Activated naive CD8-positive, alpha-beta T cell treated with anti-CD3 and anti-CD28 coated beads, Interleukin-2, amount 10 ng/mL, durations not matched to agents 7 days and 5 days (primary cell): ENCODE results near the gene XXYLT1. TPM values are rescaled to one million over a fixed set of nuclear protein-coding genes. Genes with fewer than 3 reads are reported as not detected.

Experiments used
- ATAC-seq: fragments of 150-1000 bp; cut with Tn5 transposase; one replicate; pipeline ENCODE4 v1.10.0; 2021; ENCODE audit warnings: low read depth, moderate library complexity
- POLR2A ChIA-PET: fragments of 350-600 bp; sonication (Branson Sonifier 250); formaldehyde crosslinking; loops from one replicate; lab custom pipeline; 2021; ENCODE audit warnings: antibody characterized with exemption; lab: Charles Lee
- DNase-seq: peaks from one replicate; pipeline ENCODE4 v3.0.0; 2021
- H3K27ac Mint-ChIP-seq: one replicate; pipeline ENCODE4 v1.8.0; 2022; ENCODE audit warnings: mild to moderate bottlenecking, mixed read lengths
- H3K27me3 Mint-ChIP-seq: one replicate; pipeline ENCODE4 v1.8.0; 2022; ENCODE audit warnings: mild to moderate bottlenecking, moderate library complexity, mixed read lengths
- H3K36me3 Mint-ChIP-seq: one replicate; pipeline ENCODE4 v1.8.0; 2021; ENCODE audit warnings: mild to moderate bottlenecking, mixed read lengths
- H3K4me1 Mint-ChIP-seq: one replicate; pipeline ENCODE4 v1.8.0; 2021; ENCODE audit warnings: mixed read lengths
- H3K4me3 Mint-ChIP-seq: one replicate; pipeline ENCODE4 v1.8.0; 2022; ENCODE audit warnings: mild to moderate bottlenecking, moderate library complexity, mixed read lengths
- H3K9me3 Mint-ChIP-seq: one replicate; pipeline ENCODE4 v1.8.0; 2021; ENCODE audit warnings: mixed read lengths
- total RNA-seq, 2 experiments: library from RNA; stranded (reverse); gene quantifications; one replicate each; pipeline ENCODE4 v1.2.3, GENCODE V29; 2021

Gene XXYLT1
- total RNA-seq, 2 experiments from 2014 or later = 6.8 to 8.3 TPM

DNA sequence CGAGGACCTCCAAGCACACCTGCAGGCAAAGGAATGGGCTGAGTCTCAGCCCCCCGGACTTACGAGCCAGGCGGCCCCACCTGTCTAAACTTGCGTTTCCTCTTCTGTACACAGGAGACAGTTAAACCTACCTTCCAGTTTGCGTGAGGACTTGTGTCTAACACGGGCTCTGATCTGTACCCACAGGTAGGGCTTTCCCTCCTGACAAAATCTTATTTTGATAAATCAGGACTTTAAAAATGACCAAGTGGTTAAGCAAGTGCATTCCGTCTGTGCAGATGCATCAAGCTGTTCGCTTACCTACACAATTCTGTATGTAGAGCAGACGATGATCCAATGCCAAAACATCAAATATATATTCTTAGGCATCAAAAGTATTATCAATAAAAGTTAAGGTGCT lies 238.0 kb downstream of the XXYLT1 start:
- no peak for DNase-seq
- Mint-ChIP-seq H3K27ac (no peak overlapping the region), H3K27me3 (peaks cover 9% of the 10 kb centered on the region), H3K9me3 (no peaks in the 10 kb centered on the region), H3K36me3 (no peaks in the 10 kb centered on the region), H3K4me3 (no peak overlapping the region), H3K4me1 (no peaks in the 10 kb centered on the region)
- no peak for ATAC-seq
- POLR2A ChIA-PET = no interaction called here

- Mint-ChIP-seq H3K4me1 (no peaks in the 10 kb centered on the region), H3K4me3 (no peak overlapping the region), H3K27ac (no peak overlapping the region), H3K27me3 (peaks cover 3% of the 10 kb centered on the region), H3K9me3 (no peaks in the 10 kb centered on the region), H3K36me3 (no peaks in the 10 kb centered on the region)
- ATAC-seq (no peak), DNase-seq (no peak)
- POLR2A ChIA-PET = no interaction called here
These were observed 238.7 kb downstream of the XXYLT1 start for GRCh38 chr3:195032106-195032759.

DNA sequence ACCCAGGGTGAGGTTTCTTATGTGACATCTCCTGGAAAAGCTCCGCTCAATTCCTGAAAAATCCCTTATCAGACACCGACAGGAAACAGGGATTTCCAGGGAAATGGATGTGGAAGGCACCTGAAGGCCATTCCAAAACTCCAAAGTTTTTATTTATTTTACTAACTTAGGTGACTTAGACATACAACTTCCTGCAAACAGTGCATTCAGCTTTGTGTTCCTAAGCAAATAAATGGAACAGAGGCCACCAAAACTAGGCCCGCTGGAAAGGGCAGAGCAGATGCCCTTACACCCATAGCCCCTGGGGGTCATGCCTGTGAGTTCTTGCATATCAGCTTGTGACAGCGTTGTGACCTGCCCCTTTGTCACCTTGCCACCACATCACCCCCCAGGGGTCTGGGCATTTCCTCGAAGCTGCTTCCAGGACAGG lies 239.4 kb downstream of the XXYLT1 start:
- Mint-ChIP-seq H3K4me1 (no peaks in the 10 kb centered on the region), H3K9me3 (no peaks in the 10 kb centered on the region), H3K27ac (no peak overlapping the region), H3K4me3 (no peak overlapping the region), H3K36me3 (no peaks in the 10 kb centered on the region), H3K27me3 (peaks cover 3% of the 10 kb centered on the region)
- DNase-seq (no peak), ATAC-seq (no peak)
- POLR2A ChIA-PET = no interaction called here

DNA sequence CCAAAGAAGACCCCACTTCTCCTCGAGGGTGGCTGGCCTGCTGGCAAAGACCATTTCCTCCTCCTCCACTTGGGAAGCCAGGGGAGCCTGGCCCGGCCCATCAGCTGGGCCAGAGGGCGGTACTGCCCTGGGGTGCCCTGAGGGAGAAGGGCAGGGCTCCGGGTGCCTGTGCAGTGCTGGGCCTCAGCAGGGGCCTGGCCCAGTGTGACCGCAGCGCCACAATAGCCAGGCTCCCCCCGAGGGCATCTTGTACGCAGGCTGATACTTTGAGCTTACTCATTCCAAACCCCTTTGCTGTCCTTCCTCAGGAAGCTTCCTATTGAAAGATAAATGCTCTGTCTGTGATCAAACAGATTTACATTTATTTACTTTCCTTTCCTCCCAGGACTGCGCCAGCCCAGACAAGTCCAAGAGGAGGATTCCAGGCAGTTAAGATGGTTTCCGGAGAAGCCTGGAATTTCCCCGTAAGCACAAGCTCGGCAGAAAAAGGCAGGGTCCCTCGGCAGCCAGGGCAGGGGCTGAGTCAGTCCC lies 240.1 kb downstream of the XXYLT1 start:
- no peak overlapping the region for H3K4me3 Mint-ChIP-seq
- H3K9me3 Mint-ChIP-seq = no peaks in the 10 kb centered on the region
- ATAC-seq = no peak
- POLR2A ChIA-PET = interaction anchor here (0.6 kb wide), 1 partner anchor 358 kb away, joined by 3 read pairs; no protein-coding TSS in a partner anchor
- no peaks in the 10 kb centered on the region for H3K36me3 Mint-ChIP-seq
- DNase-seq = no peak
- no peak overlapping the region for H3K27ac Mint-ChIP-seq
- no peaks in the 10 kb centered on the region for H3K4me1 Mint-ChIP-seq
- peaks cover 3% of the 10 kb centered on the region for H3K27me3 Mint-ChIP-seq

- no peaks in the 10 kb centered on the region for H3K4me1 Mint-ChIP-seq
- no peak for DNase-seq
- H3K9me3 Mint-ChIP-seq = peaks cover under 1% of the 10 kb centered on the region
- ATAC-seq = no peak
- no peaks in the 10 kb centered on the region for H3K36me3 Mint-ChIP-seq
- POLR2A ChIA-PET = no interaction called here
- H3K27me3 Mint-ChIP-seq = peaks cover under 1% of the 10 kb centered on the region
- H3K27ac Mint-ChIP-seq = no peak overlapping the region
- no peak overlapping the region for H3K4me3 Mint-ChIP-seq
These were observed 241.9 kb downstream of the XXYLT1 start for GRCh38 chr3:195028877-195029606.

DNA sequence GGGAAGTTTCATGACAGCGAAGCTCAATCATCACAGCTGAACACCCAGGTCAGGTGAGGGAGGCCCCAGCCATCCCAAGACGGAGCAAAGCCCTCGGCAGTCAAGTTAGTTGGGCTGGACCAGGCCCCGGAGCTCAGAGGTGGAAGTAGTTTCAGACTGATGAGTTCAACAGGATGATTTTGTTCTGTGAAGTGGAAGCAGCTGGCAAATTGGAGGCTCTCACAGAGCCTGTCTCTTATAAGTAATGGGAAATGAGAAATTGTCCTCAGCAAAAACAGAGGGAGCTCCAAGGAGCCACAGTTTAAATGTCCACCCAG lies 245.1 kb downstream of the XXYLT1 start:
- no peak for DNase-seq
- H3K27me3 Mint-ChIP-seq = peaks cover 8% of the 10 kb centered on the region
- peaks cover 2% of the 10 kb centered on the region for H3K4me1 Mint-ChIP-seq
- no peak for ATAC-seq
- H3K36me3 Mint-ChIP-seq = no peaks in the 10 kb centered on the region
- H3K9me3 Mint-ChIP-seq = peaks cover 2% of the 10 kb centered on the region
- H3K27ac Mint-ChIP-seq = no peak overlapping the region
- no peak overlapping the region for H3K4me3 Mint-ChIP-seq
- POLR2A ChIA-PET = no interaction called here

DNA sequence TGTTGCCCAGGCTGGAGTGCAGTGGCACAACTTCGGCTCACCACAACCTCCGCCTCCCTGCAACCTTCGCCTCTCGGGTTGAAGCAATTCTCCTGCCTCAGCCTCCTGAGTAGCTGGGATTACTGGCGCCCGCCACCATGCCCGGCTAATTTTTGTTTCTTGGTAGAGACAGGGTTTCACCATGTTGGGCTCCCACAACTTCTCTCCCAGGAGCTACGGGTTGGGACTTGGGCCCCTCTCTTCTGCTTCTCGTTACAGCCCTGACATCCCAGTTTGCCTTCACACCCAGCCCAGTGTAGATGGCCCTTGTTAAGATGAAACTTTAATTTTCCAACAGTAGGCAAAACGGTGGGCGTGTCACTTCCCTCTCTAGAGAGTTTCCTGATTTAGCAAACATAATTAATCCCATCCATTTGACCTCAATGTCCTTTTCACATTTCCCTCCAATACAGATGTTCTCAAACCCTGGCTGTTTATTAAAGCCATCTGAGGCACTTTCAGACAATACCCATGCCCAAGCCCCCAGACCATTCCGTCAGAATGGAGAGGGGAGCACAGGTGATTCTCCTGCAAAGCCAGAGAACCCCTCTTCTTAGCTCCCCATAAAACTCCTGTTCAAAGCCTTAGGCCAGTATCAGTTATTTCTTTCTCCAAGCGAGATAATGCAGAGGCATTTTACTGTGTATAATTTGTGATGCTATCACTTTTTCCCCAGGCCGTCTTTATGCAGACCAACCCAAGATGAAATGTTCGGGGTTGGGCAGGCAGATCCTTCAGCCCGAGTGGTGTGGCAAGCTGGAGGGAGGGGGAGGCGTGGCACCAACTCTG lies 245.7 kb downstream of the XXYLT1 start:
- H3K27ac Mint-ChIP-seq = no peak overlapping the region
- H3K4me3 Mint-ChIP-seq = no peak overlapping the region
- H3K36me3 Mint-ChIP-seq = no peaks in the 10 kb centered on the region
- H3K9me3 Mint-ChIP-seq = peaks cover 2% of the 10 kb centered on the region
- H3K4me1 Mint-ChIP-seq = peaks cover 2% of the 10 kb centered on the region
- DNase-seq (no peak), ATAC-seq (no peak)
- POLR2A ChIA-PET = no interaction called here
- peaks cover 8% of the 10 kb centered on the region for H3K27me3 Mint-ChIP-seq

DNA sequence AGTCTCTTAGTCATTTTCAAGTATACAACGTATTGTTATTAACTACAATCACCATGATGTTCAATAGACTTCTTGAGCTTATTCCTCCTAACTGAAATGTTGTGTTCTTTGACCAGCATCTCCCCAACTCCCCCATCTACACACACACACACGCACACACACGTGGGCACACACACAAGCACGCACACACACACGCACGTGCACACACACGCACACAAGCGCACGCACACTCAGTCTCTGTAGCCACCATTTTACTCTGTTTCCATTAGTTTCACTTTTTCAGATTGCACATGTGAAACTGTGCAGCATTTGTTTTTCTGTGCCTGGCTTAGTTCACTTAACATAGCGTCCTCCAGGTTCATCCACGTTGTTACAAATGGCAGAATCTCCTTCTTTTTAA lies 247.0 kb downstream of the XXYLT1 start:
- no peaks in the 10 kb centered on the region for H3K36me3 Mint-ChIP-seq

GRCh38 chr3:195023576-195023975 lies 247.4 kb downstream of the XXYLT1 start:
- ATAC-seq (no peak), DNase-seq (no peak)
- POLR2A ChIA-PET = no interaction called here
- Mint-ChIP-seq H3K9me3 (peaks cover 2% of the 10 kb centered on the region), H3K27me3 (peaks cover 12% of the 10 kb centered on the region), H3K4me3 (no peak overlapping the region), H3K27ac (no peak overlapping the region), H3K4me1 (peaks cover 2% of the 10 kb centered on the region), H3K36me3 (no peaks in the 10 kb centered on the region)

More for the DNA sequence above, 247.0 kb downstream of the XXYLT1 start:
- H3K9me3 Mint-ChIP-seq = peaks cover 2% of the 10 kb centered on the region
- no peak overlapping the region for H3K27ac Mint-ChIP-seq
- DNase-seq = no peak
- peaks cover 12% of the 10 kb centered on the region for H3K27me3 Mint-ChIP-seq
- H3K4me3 Mint-ChIP-seq = no peak overlapping the region
- no peak for ATAC-seq
- H3K4me1 Mint-ChIP-seq = peaks cover 2% of the 10 kb centered on the region
- POLR2A ChIA-PET = no interaction called here

DNA sequence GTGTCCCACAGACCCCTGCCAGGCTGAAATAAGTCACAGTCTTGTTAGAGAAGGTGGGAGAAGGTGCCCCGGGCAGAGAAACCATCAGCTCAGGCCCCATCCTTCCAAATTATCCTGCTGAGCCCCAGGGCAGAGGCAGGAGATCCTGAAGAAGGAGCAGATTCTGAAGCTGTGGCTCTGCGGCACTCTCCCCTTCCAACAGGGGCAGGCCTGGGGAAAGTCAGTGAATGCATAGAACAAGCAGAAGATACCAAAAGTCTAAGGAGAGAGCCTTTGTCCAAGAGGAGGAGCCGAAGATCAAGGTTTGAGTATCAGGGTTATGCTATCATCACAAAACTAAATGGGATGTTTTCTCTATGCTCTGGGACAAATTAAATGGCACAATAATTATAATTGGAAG lies 249.3 kb downstream of the XXYLT1 start:
- no peak for ATAC-seq
- POLR2A ChIA-PET = no interaction called here
- H3K4me1 Mint-ChIP-seq = peaks cover 2% of the 10 kb centered on the region
- no peak overlapping the region for H3K27ac Mint-ChIP-seq
- no peaks in the 10 kb centered on the region for H3K36me3 Mint-ChIP-seq
- DNase-seq = no peak
- H3K9me3 Mint-ChIP-seq = peaks cover 2% of the 10 kb centered on the region
- peaks cover 14% of the 10 kb centered on the region for H3K27me3 Mint-ChIP-seq
- H3K4me3 Mint-ChIP-seq = no peak overlapping the region

DNA sequence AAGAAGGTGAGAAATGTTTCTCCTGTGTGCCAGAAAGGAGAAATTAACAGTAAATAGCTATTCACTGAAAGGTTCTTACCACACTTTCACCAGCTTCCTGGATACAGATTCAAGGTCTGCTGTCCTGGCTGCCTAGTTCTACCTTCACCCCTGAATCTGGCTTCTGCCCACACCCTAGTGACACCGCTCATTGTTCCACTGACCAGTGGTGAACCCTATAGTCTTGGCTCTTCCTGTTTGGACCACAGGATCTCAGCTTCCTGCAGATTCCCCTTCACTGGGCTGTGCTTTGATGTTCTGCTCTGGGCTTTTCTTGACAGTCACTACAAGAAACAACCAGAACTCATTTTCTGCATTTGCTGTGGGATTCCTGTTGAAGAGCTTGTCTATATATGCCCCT lies 250.0 kb downstream of the XXYLT1 start:
- no peak overlapping the region for H3K27ac Mint-ChIP-seq
- H3K9me3 Mint-ChIP-seq = peaks cover 2% of the 10 kb centered on the region
- DNase-seq = no peak
- POLR2A ChIA-PET = no interaction called here
- no peak overlapping the region for H3K4me3 Mint-ChIP-seq
- peaks cover 14% of the 10 kb centered on the region for H3K27me3 Mint-ChIP-seq
- peaks cover 2% of the 10 kb centered on the region for H3K4me1 Mint-ChIP-seq
- ATAC-seq = no peak
- H3K36me3 Mint-ChIP-seq = no peaks in the 10 kb centered on the region

GRCh38 chr3:195020185-195020584 lies 250.8 kb downstream of the XXYLT1 start:
- Mint-ChIP-seq H3K36me3 (no peaks in the 10 kb centered on the region), H3K27ac (no peak overlapping the region), H3K27me3 (peaks cover 14% of the 10 kb centered on the region), H3K4me1 (peaks cover 4% of the 10 kb centered on the region), H3K9me3 (peaks cover 2% of the 10 kb centered on the region), H3K4me3 (no peak overlapping the region)
- POLR2A ChIA-PET = no interaction called here
- ATAC-seq (no peak), DNase-seq (no peak)

GRCh38 chr3:195019335-195019734 lies 251.6 kb downstream of the XXYLT1 start:
- Mint-ChIP-seq H3K4me3 (no peak overlapping the region), H3K9me3 (peaks cover 2% of the 10 kb centered on the region), H3K27me3 (peaks cover 14% of the 10 kb centered on the region), H3K36me3 (no peaks in the 10 kb centered on the region), H3K27ac (no peak overlapping the region), H3K4me1 (peaks cover 9% of the 10 kb centered on the region)
- DNase-seq (no peak), ATAC-seq (no peak)
- POLR2A ChIA-PET = no interaction called here
